Raji (cell line): ENCODE results near the gene GJD2.

Experiments
- POLR2A ChIP-seq: IDR thresholded peaks from 2 replicates; pipeline ENCODE4 v1.6.1; 2011; ENCODE audit warnings: low read depth, low read length, control low read depth; ENCODE audit not compliant: insufficient read depth

GJD2 gene

GRCh38 chr15:34783431-34783830 is 28.6 kb upstream of the GJD2 start:
- no peak for TF ChIP-seq POLR2A

- no peak for TF ChIP-seq POLR2A
These were observed 28.1 kb upstream of the GJD2 start for GRCh38 chr15:34782901-34783300.

GRCh38 chr15:34780725-34781124 is 25.9 kb upstream of the GJD2 start:
- TF ChIP-seq POLR2A = no peak

- no peak for TF ChIP-seq POLR2A
These were observed 21.9 kb upstream of the GJD2 start for GRCh38 chr15:34776606-34777105.

GRCh38 chr15:34773917-34774316 is 19.1 kb upstream of the GJD2 start:
- no peak for TF ChIP-seq POLR2A

- TF ChIP-seq POLR2A = no peak
These were observed 18.2 kb upstream of the GJD2 start for GRCh38 chr15:34773013-34773412.

GRCh38 chr15:34772312-34772711 is 17.5 kb upstream of the GJD2 start:
- no peak for TF ChIP-seq POLR2A

- no peak for TF ChIP-seq POLR2A
These were observed 14.9 kb upstream of the GJD2 start for GRCh38 chr15:34769711-34770110.

GRCh38 chr15:34768530-34768929 is 13.7 kb upstream of the GJD2 start:
- no peak for TF ChIP-seq POLR2A

GRCh38 chr15:34765741-34766140 is 10.9 kb upstream of the GJD2 start:
- TF ChIP-seq POLR2A = no peak

GRCh38 chr15:34760909-34761308 is 6.1 kb upstream of the GJD2 start:
- no peak for TF ChIP-seq POLR2A

- no peak for TF ChIP-seq POLR2A
These were observed 5.2 kb upstream of the GJD2 start for GRCh38 chr15:34759992-34760391.

- no peak for TF ChIP-seq POLR2A
These were observed 4.5 kb upstream of the GJD2 start for GRCh38 chr15:34759347-34759746.

GRCh38 chr15:34757262-34757661 is 2.5 kb upstream of the GJD2 start:
- no peak for TF ChIP-seq POLR2A

- TF ChIP-seq POLR2A = no peak
These were observed 598 bp upstream of the GJD2 start for GRCh38 chr15:34755419-34755773.

GRCh38 chr15:34754171-34754601 is 612 bp downstream of the GJD2 start:
- no peak for TF ChIP-seq POLR2A

- TF ChIP-seq POLR2A = no peak
These were observed 1.4 kb downstream of the GJD2 start for GRCh38 chr15:34753236-34753894.
